SK-N-SH (cell line): Measurements from ENCODE around the gene PPP1R14B. TPM values are rescaled to one million over a fixed set of nuclear protein-coding genes. Genes with fewer than 3 reads are reported as not detected.
A peak's percentile ranks its signal among the peaks of the same experiment; 100 is the strongest.

ENCODE experiments used
- CTCF ChIA-PET: fragments of 300-600, 350-600 bp; formaldehyde crosslinking; extraction: SDS; loops from one replicate; lab custom pipeline; 2021; lab: Yijun Ruan, JAX
- POLR2A ChIA-PET: fragments of 350-600 bp; sonication (Branson Sonifier 250); formaldehyde crosslinking; extraction: SDS; loops from one replicate; lab custom pipeline; 2020; ENCODE audit warnings: antibody characterized with exemption, inconsistent platforms; lab: Yijun Ruan, JAX
- DNase-seq: peaks from one replicate; pipeline ENCODE4 v3.0.0; 2012
- H2AFZ ChIP-seq: fragments of 200-600 bp; sonication (generic); 2 replicates; pipeline ENCODE4 v1.8.1; 2016; ENCODE audit warnings: antibody characterized with exemption, mild to moderate bottlenecking, low read depth
- H3F3A ChIP-seq: fragments of 200-600 bp; sonication (generic); replicated peaks from 2 replicates; pipeline ENCODE3; 2016; ENCODE audit warnings: antibody characterized with exemption, mild to moderate bottlenecking; ENCODE audit not compliant: insufficient read depth
- H3K27ac ChIP-seq, 2 experiments: fragments of 200-500 bp in 1 of 2; fragments of 200-600 bp in 1 of 2; sonication (Bioruptor generic) in 1 of 2; sonication (generic), shearing (Covaris generic) in 1 of 2; 2 replicates each; pipeline versions ENCODE4 v1.5.1 to v1.6.1; 2014 to 2016; ENCODE audit warnings: low read depth in 2 of 2, inconsistent platforms in 1 of 2, low read length in 1 of 2, mild to moderate bottlenecking in 1 of 2, mixed read lengths in 1 of 2
- H3K27me3 ChIP-seq: fragments of 200-600 bp; sonication (generic), shearing (Covaris generic); 2 replicates; pipeline ENCODE4 v1.6.1; 2016; ENCODE audit warnings: mixed run types; ENCODE audit not compliant: insufficient read depth
- H3K36me3 ChIP-seq, 2 experiments: fragments of 200-500 bp in 1 of 2; fragments of 200-600 bp in 1 of 2; sonication (Bioruptor generic) in 1 of 2; sonication (generic) in 1 of 2; replicated peaks in 1 of 2; 2 replicates each; pipeline versions ENCODE3 to v1.5.1; 2014 to 2016; ENCODE audit warnings: low read length in 1 of 2, mild to moderate bottlenecking in 1 of 2; ENCODE audit not compliant: insufficient read depth in 2 of 2, control insufficient read depth in 1 of 2
- H3K4me1 ChIP-seq, 2 experiments: fragments of 200-500 bp in 1 of 2; fragments of 200-600 bp in 1 of 2; sonication (Bioruptor generic) in 1 of 2; sonication (generic), shearing (Covaris generic) in 1 of 2; 2 replicates each; pipeline versions ENCODE4 v1.5.1 to v1.6.1; 2014 to 2016; ENCODE audit warnings: low read depth in 1 of 2, low read length in 1 of 2, mixed run types in 1 of 2; ENCODE audit not compliant: insufficient read depth in 2 of 2, control insufficient read depth in 1 of 2
- H3K4me2 ChIP-seq: fragments of 200-600 bp; sonication (generic), shearing (Covaris generic); 2 replicates; pipeline ENCODE4 v1.6.1; 2017; ENCODE audit warnings: mixed run types
- H3K4me3 ChIP-seq, 2 experiments: fragments of 200-500 bp in 1 of 2; fragments of 200-600 bp in 1 of 2; sonication (Bioruptor generic) in 1 of 2; sonication (generic), shearing (Covaris generic) in 1 of 2; 2 replicates each; pipeline versions ENCODE4 v1.5.1 to v1.8.1; 2014 to 2016; ENCODE audit warnings: low read depth in 2 of 2, inconsistent platforms in 1 of 2, low read length in 1 of 2, mild to moderate bottlenecking in 1 of 2, mixed read lengths in 1 of 2, moderate library complexity in 1 of 2
- H3K79me2 ChIP-seq: fragments of 200-600 bp; sonication (generic); 2 replicates; pipeline ENCODE4 v1.8.1; 2017; ENCODE audit warnings: mild to moderate bottlenecking; ENCODE audit not compliant: insufficient read depth
- H3K9ac ChIP-seq: fragments of 200-600 bp; sonication (generic); 2 replicates; pipeline ENCODE4 v1.6.1; 2017; ENCODE audit warnings: mixed run types
- H3K9me2 ChIP-seq: fragments of 200-600 bp; sonication (generic); 2 replicates; pipeline ENCODE4 v1.6.1; 2017; ENCODE audit warnings: mixed run types
- H3K9me3 ChIP-seq: fragments of 200-600 bp; sonication (generic); 2 replicates; pipeline ENCODE4 v1.6.1; 2017; ENCODE audit warnings: mixed run types, mild to moderate bottlenecking, moderate library complexity
- H4K20me1 ChIP-seq: fragments of 200-600 bp; sonication (generic); 2 replicates; pipeline ENCODE4 v1.6.1; 2017; ENCODE audit warnings: mild to moderate bottlenecking, mixed run types; ENCODE audit not compliant: insufficient read depth
- CHD2 ChIP-seq: fragments of 150-350 bp; IDR thresholded peaks from 2 replicates; pipeline ENCODE4 v1.6.1; 2018; ENCODE audit warnings: low read length; ENCODE audit not compliant: partially characterized antibody
- CTCF ChIP-seq: fragments of 200-600 bp; sonication (generic); IDR thresholded peaks from 2 replicates; pipeline ENCODE4 v1.6.1; 2017; ENCODE audit warnings: antibody characterized with exemption, mild to moderate bottlenecking, moderate library complexity
- EP300 ChIP-seq, 2 experiments: IDR thresholded peaks; 2 replicates each; pipeline versions ENCODE4 v1.4.0 to v1.6.1; 2012; ENCODE audit warnings: borderline replicate concordance in 1 of 2, low read depth in 1 of 2, low read length in 1 of 2
- EZH2phosphoT487 ChIP-seq: fragments of 200-600 bp; sonication (generic); IDR thresholded peaks from 2 replicates; pipeline ENCODE4 v1.6.1; 2017; ENCODE audit warnings: low read depth, mixed run types, mild to moderate bottlenecking, antibody characterized with exemption, moderate library complexity, borderline replicate concordance
- GATA2 ChIP-seq: sonication (generic); formaldehyde crosslinking; IDR thresholded peaks from 2 replicates; pipeline ENCODE4 v1.5.0; 2020; ENCODE audit warnings: mild to moderate bottlenecking, missing genetic modification reagents
- IRF3 ChIP-seq: fragments of 150-350 bp; IDR thresholded peaks from 2 replicates; pipeline ENCODE4 v1.6.1; 2016; ENCODE audit warnings: mild to moderate bottlenecking, low read depth, low read length
- JUND ChIP-seq: IDR thresholded peaks from 2 replicates; pipeline ENCODE4 v1.4.0; 2012
- MEF2A ChIP-seq: IDR thresholded peaks from 2 replicates; pipeline ENCODE4 v1.4.0; 2012; ENCODE audit warnings: low read depth, borderline replicate concordance
- RAD21 ChIP-seq: IDR thresholded peaks from 2 replicates; pipeline ENCODE4 v1.6.1; 2012; ENCODE audit warnings: mild to moderate bottlenecking, low read length
- RCOR1 ChIP-seq: fragments of 150-350 bp; IDR thresholded peaks from 2 replicates; pipeline ENCODE4 v1.6.1; 2017; ENCODE audit warnings: antibody characterized with exemption, low read length
- RFX5 ChIP-seq: IDR thresholded peaks from 2 replicates; pipeline ENCODE4 v1.6.1; 2012; ENCODE audit warnings: mild to moderate bottlenecking, improper control_type of control experiment, low read length
- TEAD4 ChIP-seq: IDR thresholded peaks from 2 replicates; pipeline ENCODE4 v1.4.0; 2012; ENCODE audit warnings: mild to moderate bottlenecking, borderline replicate concordance; ENCODE audit not compliant: insufficient read depth
- YY1 ChIP-seq: IDR thresholded peaks from 2 replicates; pipeline ENCODE4 v1.4.0; 2012; ENCODE audit warnings: low read depth, mild to moderate bottlenecking
- WGBS: methylation state at CpG from one replicate; pipeline ENCODE4 v1.1.6; 2017; ENCODE audit warnings: low lambda C conversion rate; 5-methylcytosine and 5-hydroxymethylcytosine counted together
- polyA plus RNA-seq, 3 experiments: library from polyadenylated mRNA; depleted of rRNA; stranded (reverse); fragments of >200 nt; gene quantifications; 2 replicates each; pipeline ENCODE4 v1.2.3, GENCODE V29; 2012

The PPP1R14B gene
- polyA plus RNA-seq, 1 of the 3 experiments (the other 2 are of a cell fraction), result 523 TPM

- no peak for TF ChIP-seq JUND
- no peaks in the 10 kb centered on the region for H4K20me1 ChIP-seq
- H2AFZ ChIP-seq, result no peak overlapping the region
- no peak overlapping the region for H3K4me3 ChIP-seq
- H3K9me3 ChIP-seq, result no peaks in the 10 kb centered on the region
- H3K27ac ChIP-seq, result peak overlapping the region; percentile 88 to 97; a peak in 3 of 4 replicates
- ChIA-PET POLR2A (interaction anchor here (0.7 to 6.5 kb wide), 4 partner anchors 21 to 1235 kb away, joined by 3 to 112 read pairs (median 4); partner anchors contain the start of genes FKBP2, NUDT22, PLCB3 and PPP1R14B), CTCF (interaction anchor here (0.8 to 6.9 kb wide), 5 partner anchors 13 to 92 kb away, joined by 3 to 89 read pairs (median 4); partner anchors contain the start of genes ESRRA, PLCB3 and RPS6KA4)
- WGBS, result 90% methylated on average over 21 of the region's 27 CpGs
- H3K9ac ChIP-seq, result no peak overlapping the region
- H3K36me3 ChIP-seq, result peaks cover 15 to 25% of the 10 kb centered on the region in 2 experiments
- H3K79me2 ChIP-seq, result peaks cover 10% of the 10 kb centered on the region
- H3K4me1 ChIP-seq, result peaks cover 12 to 60% of the 10 kb centered on the region in 2 experiments; a peak in 3 of 4 replicates
- H3K9me2 ChIP-seq, result no peaks in the 10 kb centered on the region
- H3K27me3 ChIP-seq, result no peaks in the 10 kb centered on the region
- DNase-seq, result no peak
- peaks cover 34% of the 10 kb centered on the region for H3F3A ChIP-seq
- no peak overlapping the region for H3K4me2 ChIP-seq
Measured at GRCh38 chr11:64267207-64267945, 20.6 kb upstream of the PPP1R14B start.

- Histone ChIP-seq H3K4me2 (no peak overlapping the region), H3K9me2 (no peaks in the 10 kb centered on the region), H4K20me1 (no peaks in the 10 kb centered on the region), H3K9me3 (no peaks in the 10 kb centered on the region), H3K4me3 (no peak overlapping the region), H3K36me3 (peaks cover 15 to 28% of the 10 kb centered on the region in 2 experiments), H3F3A (peaks cover 25% of the 10 kb centered on the region), H3K4me1 (peaks cover 12 to 55% of the 10 kb centered on the region in 2 experiments; a peak in 3 of 4 replicates), H3K27me3 (no peaks in the 10 kb centered on the region), H3K9ac (no peak overlapping the region), H3K79me2 (no peaks in the 10 kb centered on the region; the same call in 1 of the 2 replicates), H2AFZ (no peak overlapping the region), H3K27ac (no peak overlapping the region)
- no peak for TF ChIP-seq TEAD4
- DNase-seq, result no peak
- WGBS, result 87% methylated on average over 10 of the region's 15 CpGs
- POLR2A ChIA-PET, result interaction anchor here (1.2 to 6.5 kb wide), 2 partner anchors 20 to 27 kb away, joined by 3 to 112 read pairs; partner anchors contain the start of genes FKBP2, PLCB3 and PPP1R14B
- CTCF ChIA-PET, result interaction anchor here (3.4 to 6.9 kb wide), 2 partner anchors 16 to 20 kb away, joined by 20 to 89 read pairs; partner anchors contain the start of genes PLCB3 and PPP1R14B
Measured at GRCh38 chr11:64266339-64266738, 19.6 kb upstream of the PPP1R14B start.

GRCh38 chr11:64265176-64266160 is 18.7 kb upstream of the PPP1R14B start:
- CTCF ChIA-PET, result interaction anchor here (0.8 to 5.7 kb wide), 9 partner anchors 12 to 61 kb away, joined by 3 to 119 read pairs (median 11); partner anchors contain the start of genes ESRRA, NUDT22, PLCB3 and PPP1R14B
- 95% methylated on average over 23 of the region's 35 CpGs for WGBS

More at GRCh38 chr11:64265176-64266160, 18.7 kb upstream of the PPP1R14B start:
- no peaks in the 10 kb centered on the region for H3K9me3 ChIP-seq
- H3K27ac ChIP-seq, result peak overlapping the region in 1 of 2 experiments; percentile 94; a peak in 2 of 4 replicates
- no peak overlapping the region for H3K9ac ChIP-seq
- no peak for DNase-seq
- H3K4me3 ChIP-seq, result no peak overlapping the region
- H3K9me2 ChIP-seq, result no peaks in the 10 kb centered on the region
- peaks cover 22% of the 10 kb centered on the region for H3F3A ChIP-seq
- peaks cover 12 to 55% of the 10 kb centered on the region in 2 experiments; a peak in 3 of 4 replicates for H3K4me1 ChIP-seq
- no peaks in the 10 kb centered on the region; the same call in none of the 2 replicates for H3K79me2 ChIP-seq
- no peaks in the 10 kb centered on the region for H3K27me3 ChIP-seq
- no peak for TF ChIP-seq EZH2phosphoT487
- no peak for TF ChIP-seq EP300 (IDR thresholded peaks at IDR 0.05; ENCODE audit: borderline replicate concordance in 1 of 2, low read depth in 1 of 2, low read length in 1 of 2)
- no peak for TF ChIP-seq MEF2A
- no peak for TF ChIP-seq RCOR1
- TF ChIP-seq YY1, result no peak
- TF ChIP-seq IRF3, result no peak
- no peak for TF ChIP-seq RAD21
- no peak for TF ChIP-seq CTCF
- no peak for TF ChIP-seq CHD2
- no peak for TF ChIP-seq GATA2 (CRISPR knock-in tag)
- no peak for TF ChIP-seq RFX5
- TF ChIP-seq, all 33 proteins: peak for 0
- H3K36me3 ChIP-seq, result peaks cover 17 to 28% of the 10 kb centered on the region in 2 experiments
- H2AFZ ChIP-seq, result no peak overlapping the region
- POLR2A ChIA-PET, result interaction anchor here (1.0 to 2.8 kb wide), 9 partner anchors 12 to 80 kb away, joined by 3 to 41 read pairs (median 5); partner anchors contain the start of genes FKBP2, NUDT22, PLCB3 and PPP1R14B
- no peak overlapping the region for H3K4me2 ChIP-seq
- H4K20me1 ChIP-seq, result no peaks in the 10 kb centered on the region
